Fibroblast of the aortic adventitia (primary cell): ENCODE results near the gene RXRA. TPM values are rescaled to one million over a fixed set of nuclear protein-coding genes. Genes with fewer than 3 reads are reported as not detected.

Experiments
- DNase-seq: peaks from one replicate; pipeline ENCODE4 v3.0.0-alpha.2; 2010; ENCODE audit warnings: low read depth
- H3K4me3 ChIP-seq: 2 replicates; pipeline ENCODE4 v1.5.1; 2011; ENCODE audit warnings: low read depth, mild to moderate bottlenecking, control low read depth, low read length, moderate library complexity
- CTCF ChIP-seq: IDR thresholded peaks from 2 replicates; pipeline ENCODE4 v1.5.1; 2011; ENCODE audit warnings: mild to moderate bottlenecking, low read length, control low read depth, inconsistent platforms; ENCODE audit not compliant: insufficient read depth
- total RNA-seq: library from RNA; depleted of rRNA; stranded (reverse); fragments of >200 nt; gene quantifications from 2 replicates; pipeline ENCODE4 v1.2.3, GENCODE V29; 2012; ENCODE audit warnings: low replicate concordance

RXRA gene
- total RNA-seq, 1 donor, result 20.9 TPM

GRCh38 chr9:134359493-134360179 is 33.4 kb downstream of the RXRA start:
- H3K4me3 ChIP-seq, result no peak overlapping the region
- TF ChIP-seq CTCF, result no peak
- no peak for DNase-seq

GRCh38 chr9:134360180-134360759 is 34.0 kb downstream of the RXRA start:
- no peak for DNase-seq
- no peak for TF ChIP-seq CTCF
- no peak overlapping the region for H3K4me3 ChIP-seq

- peak; percentile 49 for DNase-seq
- no peak overlapping the region for H3K4me3 ChIP-seq
- no peak for TF ChIP-seq CTCF
Observed at GRCh38 chr9:134360897-134361296, 34.6 kb downstream of the RXRA start.

- no peak overlapping the region for H3K4me3 ChIP-seq
- no peak for TF ChIP-seq CTCF
Observed at GRCh38 chr9:134361426-134361825, 35.2 kb downstream of the RXRA start.

GRCh38 chr9:134361843-134362414 is 35.7 kb downstream of the RXRA start:
- no peak for TF ChIP-seq CTCF
- DNase-seq, result no peak
- H3K4me3 ChIP-seq, result no peak overlapping the region

More at GRCh38 chr9:134361426-134361825, 35.2 kb downstream of the RXRA start:
- DNase-seq, result no peak

- no peak for DNase-seq
- TF ChIP-seq CTCF, result no peak
- no peak overlapping the region for H3K4me3 ChIP-seq
Observed at GRCh38 chr9:134363450-134363849, 37.2 kb downstream of the RXRA start.
